ENCODE measurements around the gene FXR1. TPM values are rescaled to one million over a fixed set of nuclear protein-coding genes. Genes with fewer than 3 reads are reported as not detected.
A peak's percentile ranks its signal among the peaks of the same experiment; 100 is the strongest.

The FXR1 gene
- total and polyA plus RNA-seq, 2 of the 4 experiments (the other 2 are of a cell fraction), result 110 to 182 TPM

GRCh38 chr3:180909369-180910127 lies 2.9 kb upstream of the FXR1 start:
- Histone ChIP-seq H2BK20ac (ENCODE audit: low read depth, low read length) (no peak overlapping the region), H3K27me3 (ENCODE audit: control insufficient read depth, insufficient read depth, low read length) (no peaks in the 10 kb centered on the region), H4K8ac (ENCODE audit: low read depth in 2 of 2, low read length in 2 of 2) (no peak overlapping the region), H3K14ac (replicated peaks; ENCODE audit: low read depth, low read length) (no peak overlapping the region), H2AK5ac (ENCODE audit: low read depth, low read length) (no peak overlapping the region), H4K20me1 (ENCODE audit: insufficient read depth, low read length) (peaks cover 8% of the 10 kb centered on the region), H2BK120ac (ENCODE audit: low read depth, low read length) (no peak overlapping the region), H3K56ac (ENCODE audit: extremely low read depth, insufficient read depth, low read length) (no peak overlapping the region), H3K4ac (ENCODE audit: low read depth, low read length) (no peak overlapping the region), H3K36me3 (ENCODE audit: control insufficient read depth, insufficient read depth, low read length) (no peaks in the 10 kb centered on the region), H3K27ac (ENCODE audit: insufficient read depth, low read length) (no peak overlapping the region), H2BK5ac (ENCODE audit: low read depth, low read length, poor library complexity, severe bottlenecking) (no peak overlapping the region), H2BK15ac (ENCODE audit: low read depth, low read length) (no peak overlapping the region), H3K9me1 (ENCODE audit: insufficient read depth, low read length) (no peaks in the 10 kb centered on the region), H3K79me1 (ENCODE audit: low read depth in 1 of 2, low read length in 2 of 2) (no peaks in the 10 kb centered on the region; a peak in 1 of 4 replicates), H3K18ac (ENCODE audit: low read depth, low read length) (no peak overlapping the region), H3K9ac (ENCODE audit: low read depth, low read length) (no peak overlapping the region), H3K4me3 (ENCODE audit: insufficient read depth, low read depth, low read length) (no peak overlapping the region), H3K4me2 (ENCODE audit: low read depth, low read length) (no peak overlapping the region), H3K9me3 (ENCODE audit: control insufficient read depth, insufficient read depth, low read length) (no peaks in the 10 kb centered on the region), H3K4me1 (ENCODE audit: control insufficient read depth, insufficient read depth, low read length) (no peaks in the 10 kb centered on the region), H4K91ac (ENCODE audit: insufficient read depth, low read depth, low read length) (no peak overlapping the region), H4K5ac (ENCODE audit: low read depth, low read length) (no peak overlapping the region), H2AFZ (replicated peaks; ENCODE audit: low read length, poor library complexity) (no peak overlapping the region), H2AK9ac (replicated peaks; ENCODE audit: low read depth, low read length, poor library complexity) (no peak overlapping the region), H3K23ac (ENCODE audit: low read depth, low read length) (no peak overlapping the region)
- DNase-seq, result no peak
- no peak for TF ChIP-seq MXI1 (IDR thresholded peaks at IDR 0.05; ENCODE audit: borderline replicate concordance, low read depth, low read length)
- no peak for TF ChIP-seq CTCF (conservative IDR thresholded peaks at IDR 0.05; ENCODE audit: low read depth, low read length)
- TF ChIP-seq MAFK (IDR thresholded peaks at IDR 0.05; ENCODE audit: low read depth, low read length), result peak; percentile 94
- dilution Hi-C loops (cut with HindIII; ENCODE audit: low sequenced_read_pairs, unreplicated experiment) (no loop called here), intact Hi-C loops (cut with micrococcal nuclease) (no loop called here), in situ Hi-C loops (cut with MboI; ENCODE audit: low sequenced_read_pairs) (no loop called here)
- BruUV-seq (replicated peaks), result no TSS peak
- ChIA-PET CTCF (no interaction called here), POLR2A (ENCODE audit: unreplicated experiment) (no interaction called here)
- no peak for ATAC-seq (ENCODE audit: low read depth)
- no CpG with 5 or more reads among the region's 5 CpGs for WGBS, 2 experiments (ENCODE audit: extremely low coverage in 2 of 2, insufficient read length in 1 of 2)
